ENCODE data around the gene GRHL1.

GRHL1 gene

DNA sequence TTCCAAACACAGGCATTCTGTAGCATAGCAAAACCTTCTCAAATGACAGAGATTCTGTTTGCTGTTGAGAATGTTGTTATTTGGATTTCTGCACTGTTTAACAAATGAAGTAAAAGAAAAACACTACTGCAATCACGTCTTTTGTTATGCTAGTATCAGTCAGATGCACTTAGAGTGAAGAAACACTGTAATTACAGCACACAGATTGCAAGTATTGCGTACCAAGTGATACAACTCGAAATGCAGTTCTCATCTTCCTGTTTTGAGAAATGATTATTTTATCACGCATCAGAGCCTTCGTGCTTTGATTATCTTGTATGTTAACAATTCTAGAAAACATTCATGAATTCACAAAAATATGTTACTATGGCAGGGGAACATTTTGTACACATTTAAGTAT, 50.1 kb downstream of the GRHL1 start:
- TF ChIP-seq EZH2 (IDR thresholded peaks at IDR 0.05; ENCODE audit: borderline replicate concordance, low read depth, low read length, severe bottlenecking) (no peak), CTCF (IDR thresholded peaks at IDR 0.05; ENCODE audit: borderline replicate concordance, extremely low read depth, low read length, poor library complexity, severe bottlenecking) (no peak)
- Histone ChIP-seq H4K20me1 (ENCODE audit: insufficient read depth, low read length) (no peaks in the 10 kb centered on the region), H3K4me3 (ENCODE audit: low read depth in 1 of 2, low read length in 2 of 2) (no peak overlapping the region), H3K36me3 (ENCODE audit: insufficient read depth, low read length) (peaks cover 12% of the 10 kb centered on the region; the same call in 1 of the 2 replicates), H3K4me1 (ENCODE audit: insufficient read depth, low read length) (no peaks in the 10 kb centered on the region), H3K9ac (ENCODE audit: low read depth, low read length) (no peak overlapping the region), H3K9me3 (ENCODE audit: insufficient read depth, low read length, severe bottlenecking) (no peaks in the 10 kb centered on the region), H3K27ac (ENCODE audit: low read length) (no peak overlapping the region), H3K79me2 (ENCODE audit: insufficient read depth, low read length) (no peaks in the 10 kb centered on the region), H3K4me2 (ENCODE audit: insufficient read depth, low read length) (no peak overlapping the region), H3K27me3 (ENCODE audit: insufficient read depth, low read length, poor library complexity) (no peaks in the 10 kb centered on the region), H2AFZ (ENCODE audit: low read depth, low read length) (no peak overlapping the region)
- DNase-seq (no peak), ATAC-seq (ENCODE audit: insufficient read depth, low read depth) (no peak)

- no peak overlapping the region for H3K4me2 ChIP-seq (ENCODE audit: insufficient read depth, low read length)
- ATAC-seq (ENCODE audit: insufficient read depth, low read depth) (no peak), DNase-seq (no peak)
- H3K4me3 ChIP-seq (ENCODE audit: low read depth in 1 of 2, low read length in 2 of 2), result no peak overlapping the region
- H3K4me1 ChIP-seq (ENCODE audit: insufficient read depth, low read length), result no peaks in the 10 kb centered on the region
- no peak for TF ChIP-seq EZH2 (IDR thresholded peaks at IDR 0.05; ENCODE audit: borderline replicate concordance, low read depth, low read length, severe bottlenecking)
- TF ChIP-seq CTCF (IDR thresholded peaks at IDR 0.05; ENCODE audit: borderline replicate concordance, extremely low read depth, low read length, poor library complexity, severe bottlenecking), result no peak
- H3K27ac ChIP-seq (ENCODE audit: low read length), result no peak overlapping the region
- H3K27me3 ChIP-seq (ENCODE audit: insufficient read depth, low read length, poor library complexity), result no peaks in the 10 kb centered on the region
- no peaks in the 10 kb centered on the region for H3K79me2 ChIP-seq (ENCODE audit: insufficient read depth, low read length)
- H3K9me3 ChIP-seq (ENCODE audit: insufficient read depth, low read length, severe bottlenecking), result no peaks in the 10 kb centered on the region
- H2AFZ ChIP-seq (ENCODE audit: low read depth, low read length), result no peak overlapping the region
- peaks cover 10% of the 10 kb centered on the region; the same call in 1 of the 2 replicates for H3K36me3 ChIP-seq (ENCODE audit: insufficient read depth, low read length)
- H3K9ac ChIP-seq (ENCODE audit: low read depth, low read length), result no peak overlapping the region
- H4K20me1 ChIP-seq (ENCODE audit: insufficient read depth, low read length), result no peaks in the 10 kb centered on the region
These were observed 50.6 kb downstream of the GRHL1 start for GRCh38 chr2:10002109-10002508.

DNA sequence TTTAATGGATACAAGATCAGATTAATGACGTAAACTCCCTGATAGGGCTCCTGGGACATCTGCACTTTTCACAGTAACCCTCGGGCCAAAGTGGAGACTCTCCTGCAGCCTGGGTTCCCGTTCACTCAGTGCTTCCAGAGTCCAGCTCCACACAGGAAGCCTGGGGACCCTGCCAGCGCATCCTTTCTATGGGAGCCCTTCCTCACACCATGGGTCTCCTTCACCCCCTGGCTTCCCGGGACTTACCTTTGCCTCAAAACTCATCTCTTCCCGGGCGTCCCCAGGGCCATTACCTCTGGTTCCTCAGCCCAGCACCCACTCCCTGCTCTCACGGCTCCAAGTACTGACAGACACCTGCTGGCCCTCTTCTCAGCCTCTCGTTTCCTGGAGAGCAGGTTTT, 51.2 kb downstream of the GRHL1 start:
- no peaks in the 10 kb centered on the region for H3K79me2 ChIP-seq (ENCODE audit: insufficient read depth, low read length)
- no peak overlapping the region for H2AFZ ChIP-seq (ENCODE audit: low read depth, low read length)
- no peaks in the 10 kb centered on the region for H4K20me1 ChIP-seq (ENCODE audit: insufficient read depth, low read length)
- no peaks in the 10 kb centered on the region for H3K9me3 ChIP-seq (ENCODE audit: insufficient read depth, low read length, severe bottlenecking)
- peaks cover 10% of the 10 kb centered on the region; the same call in 1 of the 2 replicates for H3K36me3 ChIP-seq (ENCODE audit: insufficient read depth, low read length)
- H3K4me3 ChIP-seq (ENCODE audit: low read depth in 1 of 2, low read length in 2 of 2), result no peak overlapping the region
- H3K4me1 ChIP-seq (ENCODE audit: insufficient read depth, low read length), result no peaks in the 10 kb centered on the region
- DNase-seq, result no peak
- H3K9ac ChIP-seq (ENCODE audit: low read depth, low read length), result no peak overlapping the region
- no peak overlapping the region for H3K4me2 ChIP-seq (ENCODE audit: insufficient read depth, low read length)
- H3K27me3 ChIP-seq (ENCODE audit: insufficient read depth, low read length, poor library complexity), result no peaks in the 10 kb centered on the region
- TF ChIP-seq EZH2 (IDR thresholded peaks at IDR 0.05; ENCODE audit: borderline replicate concordance, low read depth, low read length, severe bottlenecking), result no peak
- TF ChIP-seq CTCF (IDR thresholded peaks at IDR 0.05; ENCODE audit: borderline replicate concordance, extremely low read depth, low read length, poor library complexity, severe bottlenecking), result no peak
- H3K27ac ChIP-seq (ENCODE audit: low read length), result no peak overlapping the region
- no peak for ATAC-seq (ENCODE audit: insufficient read depth, low read depth)

Measured in DND-41 (cell line).